Uterus (tissue), 4 donors: ENCODE measurements around the gene WNT6. TPM values are rescaled to one million over a fixed set of nuclear protein-coding genes. Genes with fewer than 3 reads are reported as not detected.

ENCODE experiments used
- DNase-seq, 2 donors: peaks; one replicate each; pipeline ENCODE4 v3.0.0-alpha.2; 2019 to 2020
- H3K27ac ChIP-seq, 2 donors: fragments of 200-600 bp; sonication (generic); 1 replicate in 1 of 2; 2 replicates in 1 of 2; pipeline ENCODE4 v1.5.1; 2016 to 2018
- H3K27me3 ChIP-seq, 2 donors: fragments of 200-600 bp; sonication (generic); one replicate each; pipeline ENCODE4 v1.5.1; 2018 to 2019; ENCODE audit warnings: control low read depth in 1 of 2
- H3K36me3 ChIP-seq, 2 donors: fragments of 200-600 bp; sonication (generic); one replicate each; pipeline ENCODE4 v1.5.1; 2019; ENCODE audit warnings: control low read depth in 1 of 2
- H3K4me1 ChIP-seq, 2 donors: fragments of 200-600 bp; sonication (generic); one replicate each; pipeline ENCODE4 v1.5.1; 2018 to 2019; ENCODE audit warnings: control low read depth in 1 of 2
- H3K4me3 ChIP-seq, 2 donors: fragments of 200-600 bp; sonication (generic); 1 replicate in 1 of 2; 2 replicates in 1 of 2; pipeline ENCODE4 v1.5.1; 2018 to 2019; ENCODE audit warnings: mild to moderate bottlenecking in 1 of 2
- H3K9me3 ChIP-seq, 2 donors: fragments of 200-600 bp; sonication (generic); one replicate each; pipeline ENCODE4 v1.5.1; 2019; ENCODE audit warnings: control low read depth in 1 of 2
- CTCF ChIP-seq, 4 experiments: fragments of 200-600 bp in 2 of 4; fragments of 450-650 bp in 2 of 4; sonication (generic) in 2 of 4; IDR thresholded peaks; one replicate each; pipeline ENCODE4 v1.5.1; 2016 to 2019; ENCODE audit warnings: antibody characterized with exemption in 4 of 4, mild to moderate bottlenecking in 2 of 4, moderate library complexity in 1 of 4
- POLR2A ChIP-seq, 2 donors: fragments of 450-650 bp; IDR thresholded peaks; one replicate each; pipeline ENCODE4 v1.6.1; 2016; ENCODE audit warnings: antibody characterized with exemption in 2 of 2, mild to moderate bottlenecking in 1 of 2, moderate library complexity in 1 of 2
- intact Hi-C: fragments of 100-400 bp; cut with DNase I; formaldehyde crosslinking; loops from one replicate; pipeline ENCODE4 v1.15.1; 2023; ENCODE audit warnings: low total_unique reads
- total RNA-seq, 4 donors: library from RNA; depleted of rRNA in 3 of 4; stranded (reverse); fragments of >200 nt in 3 of 4; gene quantifications; one replicate each; pipeline versions ENCODE4 v1.1.0 to v1.2.4, GENCODE V29; 2014 to 2023
- donor health status: DM: yes; HTN: yes; CAD: no.

Gene WNT6
- total RNA-seq, 4 donors from 2014 or later, result 1.0 to 2.1 (median 1.9) TPM; not detected in 1

GRCh38 chr2:218853766-218854165 lies 5.8 kb upstream of the WNT6 start:
- peaks cover 0 to 5% of the 10 kb centered on the region in 2 donors for H3K27me3 ChIP-seq
- intact Hi-C loops, result no loop called here
- no peak for TF ChIP-seq CTCF (IDR thresholded peaks at IDR 0.05)
- TF ChIP-seq POLR2A (IDR thresholded peaks at IDR 0.05), result no peak

GRCh38 chr2:218854860-218855259 lies 4.7 kb upstream of the WNT6 start:
- no peaks in the 10 kb centered on the region for H3K36me3 ChIP-seq
- H3K4me3 ChIP-seq, result no peak overlapping the region
- DNase-seq, result no peak
- intact Hi-C loops, result no loop called here
- H3K9me3 ChIP-seq, result no peaks in the 10 kb centered on the region
- TF ChIP-seq POLR2A (IDR thresholded peaks at IDR 0.05) (no peak), CTCF (IDR thresholded peaks at IDR 0.05) (no peak)
- H3K4me1 ChIP-seq, result peaks cover 0 to 6% of the 10 kb centered on the region in 2 donors
- peaks cover 0 to 5% of the 10 kb centered on the region in 2 donors for H3K27me3 ChIP-seq
- no peak overlapping the region for H3K27ac ChIP-seq

More at GRCh38 chr2:218853766-218854165, 5.8 kb upstream of the WNT6 start:
- Histone ChIP-seq H3K27ac (no peak overlapping the region), H3K4me1 (no peaks in the 10 kb centered on the region), H3K4me3 (no peak overlapping the region), H3K9me3 (no peaks in the 10 kb centered on the region), H3K36me3 (no peaks in the 10 kb centered on the region)
- no peak for DNase-seq

- no peaks in the 10 kb centered on the region for H3K9me3 ChIP-seq
- H3K4me1 ChIP-seq, result peaks cover 0 to 10% of the 10 kb centered on the region in 2 donors
- no peak overlapping the region for H3K27ac ChIP-seq
- H3K4me3 ChIP-seq, result no peak overlapping the region
- DNase-seq, result no peak
- H3K36me3 ChIP-seq, result no peaks in the 10 kb centered on the region
- intact Hi-C loops, result no loop called here
- no peak for TF ChIP-seq POLR2A (IDR thresholded peaks at IDR 0.05)
- TF ChIP-seq CTCF (IDR thresholded peaks at IDR 0.05), result no peak
- peaks cover 0 to 10% of the 10 kb centered on the region in 2 donors for H3K27me3 ChIP-seq
Measured at GRCh38 chr2:218855305-218856166, 4.1 kb upstream of the WNT6 start.

GRCh38 chr2:218856167-218856895 lies 3.3 kb upstream of the WNT6 start:
- intact Hi-C loops, result no loop called here
- Histone ChIP-seq H3K9me3 (no peaks in the 10 kb centered on the region), H3K4me3 (no peak overlapping the region), H3K4me1 (peaks cover 0 to 10% of the 10 kb centered on the region in 2 donors), H3K27ac (no peak overlapping the region), H3K36me3 (no peaks in the 10 kb centered on the region), H3K27me3 (peaks cover 6 to 12% of the 10 kb centered on the region in 2 donors)
- TF ChIP-seq POLR2A (IDR thresholded peaks at IDR 0.05), result no peak
- TF ChIP-seq CTCF (IDR thresholded peaks at IDR 0.05), result no peak
- DNase-seq, result no peak

- no peak for TF ChIP-seq CTCF (IDR thresholded peaks at IDR 0.05)
- no peak for TF ChIP-seq POLR2A (IDR thresholded peaks at IDR 0.05)
- H3K9me3 ChIP-seq, result no peaks in the 10 kb centered on the region
- H3K4me1 ChIP-seq, result peaks cover 0 to 10% of the 10 kb centered on the region in 2 donors
- H3K36me3 ChIP-seq, result no peaks in the 10 kb centered on the region
- H3K4me3 ChIP-seq, result no peak overlapping the region
- no peak overlapping the region for H3K27ac ChIP-seq
- H3K27me3 ChIP-seq, result peaks cover 6 to 12% of the 10 kb centered on the region in 2 donors
- no peak for DNase-seq
- intact Hi-C loops, result no loop called here
Measured at GRCh38 chr2:218856896-218857243, 2.7 kb upstream of the WNT6 start.
